LNCaP clone FGC (cell line): ENCODE data around the gene BCO2.
"Not testable (repeated sequence)": the region's sequence is repeated elsewhere in the genome, so short reads cannot be mapped to it uniquely, and the experiment has no call there.

Experiments
- DNase-seq: peaks from one replicate; pipeline ENCODE4 v3.0.0-alpha.2; 2011; ENCODE audit warnings: low read depth
- H3K4me3 ChIP-seq: 2 replicates; pipeline ENCODE4 v1.5.1; 2011; ENCODE audit warnings: mild to moderate bottlenecking, low read depth, low read length, control low read depth
- TF ChIP-seq, protein P1 (sequence below): IDR thresholded peaks from 2 replicates; pipeline ENCODE4 v1.5.1; 2012; ENCODE audit warnings: mild to moderate bottlenecking; ENCODE audit not compliant: control insufficient read depth, insufficient read depth; ENCODE audit errors: extremely low read depth

The BCO2 gene

DNA sequence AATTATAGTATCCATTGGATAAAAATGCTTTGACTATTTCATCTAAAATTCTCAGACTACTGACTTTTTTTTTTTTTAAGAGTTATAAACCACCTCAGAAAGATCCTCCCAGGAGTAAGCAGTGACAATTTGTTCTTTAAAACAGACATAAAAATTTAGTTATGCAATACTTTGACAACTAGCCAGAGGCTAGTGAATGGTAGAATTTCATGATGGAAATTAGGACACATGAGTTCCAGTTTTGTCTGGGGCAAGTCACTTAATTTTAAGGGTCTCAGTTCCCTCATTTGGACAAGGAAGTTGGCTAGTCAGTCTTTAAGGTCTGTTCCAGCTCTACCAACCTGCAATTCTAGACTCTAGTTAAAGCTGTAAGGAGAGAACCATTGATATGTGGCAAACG lies 14.3 kb upstream of the BCO2 start:
- TF ChIP-seq, protein P1, sequence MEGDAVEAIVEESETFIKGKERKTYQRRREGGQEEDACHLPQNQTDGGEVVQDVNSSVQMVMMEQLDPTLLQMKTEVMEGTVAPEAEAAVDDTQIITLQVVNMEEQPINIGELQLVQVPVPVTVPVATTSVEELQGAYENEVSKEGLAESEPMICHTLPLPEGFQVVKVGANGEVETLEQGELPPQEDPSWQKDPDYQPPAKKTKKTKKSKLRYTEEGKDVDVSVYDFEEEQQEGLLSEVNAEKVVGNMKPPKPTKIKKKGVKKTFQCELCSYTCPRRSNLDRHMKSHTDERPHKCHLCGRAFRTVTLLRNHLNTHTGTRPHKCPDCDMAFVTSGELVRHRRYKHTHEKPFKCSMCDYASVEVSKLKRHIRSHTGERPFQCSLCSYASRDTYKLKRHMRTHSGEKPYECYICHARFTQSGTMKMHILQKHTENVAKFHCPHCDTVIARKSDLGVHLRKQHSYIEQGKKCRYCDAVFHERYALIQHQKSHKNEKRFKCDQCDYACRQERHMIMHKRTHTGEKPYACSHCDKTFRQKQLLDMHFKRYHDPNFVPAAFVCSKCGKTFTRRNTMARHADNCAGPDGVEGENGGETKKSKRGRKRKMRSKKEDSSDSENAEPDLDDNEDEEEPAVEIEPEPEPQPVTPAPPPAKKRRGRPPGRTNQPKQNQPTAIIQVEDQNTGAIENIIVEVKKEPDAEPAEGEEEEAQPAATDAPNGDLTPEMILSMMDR: no peak
- no peak overlapping the region for H3K4me3 ChIP-seq
- no peak for DNase-seq

DNA sequence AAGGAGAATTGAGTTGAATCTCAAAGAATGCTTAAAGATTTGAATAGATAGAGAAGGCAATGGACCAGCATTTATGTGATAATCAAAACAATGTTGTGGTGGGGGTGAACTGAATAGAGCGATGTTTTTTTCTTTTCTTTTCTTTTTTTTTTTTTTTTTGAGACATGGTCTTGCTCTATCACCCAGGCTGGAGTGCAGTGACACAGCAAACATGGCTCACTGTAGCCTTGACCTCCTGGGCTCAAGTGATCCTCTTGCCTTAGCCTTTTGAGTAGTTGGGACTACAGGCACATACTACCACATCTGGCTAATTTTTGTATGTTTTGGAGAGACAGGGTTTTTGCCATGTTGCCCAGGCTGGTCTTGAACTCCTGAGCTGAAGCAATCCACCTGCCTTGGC lies 13.1 kb upstream of the BCO2 start:
- DNase-seq, H3K4me3 ChIP-seq: not testable (repeated sequence)

DNA sequence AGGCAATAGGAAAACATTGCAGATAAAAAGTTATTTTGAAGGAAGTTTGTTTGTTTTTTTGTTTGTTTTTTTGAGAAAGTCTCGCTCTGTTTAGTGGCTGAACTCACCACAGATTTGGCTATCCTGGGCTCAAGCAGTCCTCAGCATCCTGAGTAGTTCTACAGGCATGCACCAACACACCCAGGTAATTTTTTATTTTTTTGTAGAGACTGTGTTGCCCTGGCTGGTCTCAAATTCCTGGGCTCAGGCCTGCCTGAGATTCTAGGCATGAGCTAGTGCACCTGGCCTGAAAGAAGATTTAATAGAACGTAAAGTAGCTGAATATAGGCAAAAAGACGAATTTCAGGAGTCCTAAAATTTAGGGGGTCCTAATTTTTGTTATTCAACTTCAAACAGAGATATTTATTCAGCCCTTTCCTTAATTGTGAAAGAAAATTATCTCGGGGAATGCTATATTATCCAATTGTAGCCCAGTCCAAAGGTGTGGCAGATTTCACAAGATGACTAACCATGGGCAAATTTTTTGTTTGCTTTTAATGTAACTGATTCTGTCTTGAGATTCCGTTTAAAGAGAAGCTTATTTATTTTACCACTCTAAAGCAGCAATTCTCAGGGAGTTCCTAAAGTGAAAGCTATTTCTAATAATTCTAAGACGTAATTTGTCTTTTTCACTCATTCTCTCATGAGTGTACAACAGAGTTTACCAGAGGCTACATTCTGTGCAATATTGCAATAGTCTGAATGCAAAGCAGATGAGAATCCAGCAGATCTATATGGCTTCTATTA lies 12.4 kb upstream of the BCO2 start:
- no peak overlapping the region for H3K4me3 ChIP-seq
- TF ChIP-seq, protein P1: no peak
- DNase-seq: no peak

DNA sequence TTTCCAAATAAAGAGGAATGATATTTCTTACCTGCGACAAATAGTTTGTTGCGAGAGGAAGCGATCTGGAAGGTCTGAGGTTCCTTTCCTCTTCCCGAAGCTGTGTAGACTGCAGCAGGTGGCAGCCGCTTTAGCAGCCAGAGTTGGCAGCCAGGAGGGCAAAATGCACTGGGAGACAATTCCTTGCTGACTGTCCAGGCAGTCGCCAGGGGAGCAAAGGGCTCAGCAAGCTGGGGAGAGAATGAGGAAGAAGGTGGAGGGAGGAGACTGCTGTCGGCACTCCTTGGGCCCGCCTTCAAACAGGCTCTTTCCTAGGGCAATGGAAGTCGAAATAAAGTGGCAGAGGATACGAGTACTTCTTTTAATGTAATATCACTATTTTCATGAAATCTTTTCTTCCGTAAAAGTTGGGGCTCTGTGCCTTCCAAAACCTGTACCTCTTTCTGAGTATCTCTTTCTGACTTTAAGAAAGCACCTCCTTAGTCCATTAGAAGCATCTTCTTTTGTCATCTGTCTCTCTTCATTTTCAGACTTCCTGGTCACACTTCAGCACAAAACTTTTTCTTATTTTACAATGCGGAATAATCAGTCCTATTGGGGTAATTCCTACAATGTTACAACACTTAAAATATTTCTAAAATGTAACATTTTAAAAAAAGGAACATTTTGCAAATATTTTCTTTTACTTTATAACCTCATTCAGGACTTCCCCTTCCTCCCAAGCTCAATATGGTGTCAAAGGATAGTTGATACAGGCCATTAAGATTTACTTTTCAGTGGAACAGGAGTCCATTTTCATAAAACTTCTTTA lies 11.2 kb upstream of the BCO2 start, which contains the start of gene IL18:
Gene IL18, minus strand, starts transcription at position 220 of the 811 bp plus-strand sequence. CDS start 9,041 bp downstream, outside the sequence.
- no peak for DNase-seq
- no peak within 1 kb of the TSS for H3K4me3 ChIP-seq
- TF ChIP-seq, protein P1: no peak

DNA sequence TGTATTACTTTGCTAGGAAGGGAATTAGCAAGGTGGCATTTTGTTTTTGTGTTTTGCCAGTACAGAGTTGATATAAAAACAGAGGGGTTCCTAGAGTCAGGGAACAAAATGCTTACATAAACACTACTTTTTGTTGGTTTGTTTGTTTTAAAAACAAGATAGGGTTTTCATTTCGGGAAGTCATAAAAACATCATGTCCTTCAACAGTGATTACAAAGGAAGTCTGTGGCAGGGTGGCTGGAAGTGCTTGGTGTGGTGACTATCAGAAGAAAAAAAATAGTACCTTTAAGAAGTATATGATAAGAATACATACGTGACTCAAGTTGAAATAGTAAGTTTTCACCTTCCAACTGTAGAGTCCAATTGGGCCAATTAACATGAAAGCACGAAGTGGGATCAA lies 10.3 kb upstream of the BCO2 start:
- no peak for DNase-seq
- TF ChIP-seq, protein P1: no peak
- no peak overlapping the region for H3K4me3 ChIP-seq

DNA sequence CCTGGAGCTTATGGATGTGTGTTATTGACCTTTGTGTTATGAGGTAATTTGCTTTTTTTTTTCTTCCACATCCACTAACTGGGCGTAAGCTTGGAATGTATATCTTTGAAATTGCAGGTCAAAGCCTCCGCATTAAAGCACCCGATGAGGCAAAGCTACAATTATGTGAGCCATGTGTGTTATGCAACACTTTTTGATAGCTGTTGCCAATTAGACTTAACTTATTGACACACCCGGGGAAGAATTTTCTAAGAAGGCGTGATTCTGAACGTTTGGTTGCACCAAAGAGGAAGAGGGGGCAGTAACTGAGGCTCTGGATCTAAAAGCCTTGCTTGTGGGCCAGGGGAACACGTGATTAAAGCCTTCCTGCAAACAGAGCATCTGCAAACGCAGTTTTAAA lies 8.8 kb upstream of the BCO2 start:
- TF ChIP-seq, protein P1: no peak
- DNase-seq: no peak
- H3K4me3 ChIP-seq: no peak overlapping the region

DNA sequence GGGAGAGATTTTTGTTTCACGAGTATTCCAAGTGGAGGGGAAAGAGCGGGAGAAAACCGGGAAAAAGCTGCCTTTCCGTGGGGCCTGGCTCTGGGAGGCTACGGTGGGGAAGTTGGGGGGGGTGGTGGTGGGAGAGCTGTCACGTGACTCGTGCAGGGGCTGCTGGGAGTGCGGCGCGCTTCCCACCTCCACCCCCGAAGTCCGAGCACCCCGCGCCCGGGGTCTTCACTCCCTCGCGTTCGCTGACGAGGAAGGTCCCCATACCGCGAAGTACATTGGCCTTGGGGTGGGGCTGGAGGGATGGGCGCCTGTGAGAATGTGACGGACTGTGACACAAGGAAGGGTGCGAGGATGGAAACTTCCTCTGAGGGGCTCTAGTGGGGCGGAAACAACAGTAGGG lies 8.2 kb upstream of the BCO2 start, which contains the start of gene TEX12:
Gene TEX12, plus strand, starts transcription at position 228 of the 400 bp plus-strand sequence. CDS start 1,897 bp downstream, outside the sequence.
- H3K4me3 ChIP-seq: no peak within 1 kb of the TSS
- TF ChIP-seq, protein P1: no peak
- no peak for DNase-seq
